Stimulated activated CD4-positive, alpha-beta T cell treated with anti-CD3 and anti-CD28 coated beads, Interleukin-12 subunit alpha, Interleukin-12 subunit beta, amount 100 ng/mL, for 48 hours (primary cell): ENCODE results near the gene MUC22.

ENCODE experiments used
- DNase-seq, 3 donors: peaks; one replicate each; pipeline ENCODE4 v3.0.0-alpha.2; 2020; ENCODE audit warnings: low read depth in 2 of 3, low spot score in 1 of 3

The MUC22 gene

GRCh38 chr6:31075528-31075927 is 65.3 kb downstream of the MUC22 start:
- DNase-seq = no peak

DNA sequence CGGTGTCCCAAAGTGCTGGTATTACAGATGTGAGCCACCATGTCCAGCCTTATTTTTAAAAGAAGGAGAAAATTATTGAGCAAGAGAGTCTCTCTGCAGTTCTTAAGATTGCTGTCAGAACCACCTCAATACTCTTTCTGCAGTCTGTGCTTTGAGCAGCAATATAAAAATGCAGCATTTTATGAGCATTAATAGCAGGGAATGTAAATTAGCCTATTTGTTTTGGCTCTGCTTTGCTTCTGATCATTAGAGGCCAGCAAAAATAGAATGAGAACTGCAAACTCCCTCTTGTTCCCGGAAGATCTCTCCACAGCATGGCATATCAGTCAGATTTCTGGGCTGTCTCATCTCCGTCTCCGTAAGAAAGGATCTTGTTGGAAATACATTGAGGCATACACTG is 66.3 kb downstream of the MUC22 start:
- DNase-seq = no peak

GRCh38 chr6:31079656-31080261 is 69.5 kb downstream of the MUC22 start:
- peak; percentile 54 to 75 (median 56) for DNase-seq

DNA sequence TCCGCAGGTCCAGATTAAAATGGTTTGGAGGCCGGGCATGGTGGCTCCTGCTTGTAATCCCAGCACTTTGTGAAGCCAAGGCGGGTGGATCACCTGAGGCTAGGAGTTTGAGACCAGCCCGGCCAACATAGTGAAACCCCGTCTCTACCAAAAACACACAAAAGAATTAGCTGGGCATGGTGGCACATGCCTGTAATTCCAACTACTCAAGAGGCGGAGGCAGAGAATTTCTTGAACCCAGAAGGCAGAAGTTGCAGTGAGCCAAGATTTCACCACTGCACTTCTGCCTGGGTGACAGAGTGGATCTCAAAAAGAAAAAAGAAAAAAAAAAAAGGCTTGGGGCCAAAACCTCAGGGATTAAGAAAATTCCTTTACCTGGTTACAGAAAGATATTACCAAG is 71.6 kb downstream of the MUC22 start:
- DNase-seq = no peak

GRCh38 chr6:31083742-31084354 is 73.6 kb downstream of the MUC22 start:
- peak; percentile 14 to 50 (median 49) for DNase-seq
